Activated CD4-positive, alpha-beta T cell treated with anti-CD3 and anti-CD28 coated beads, Interleukin-2, amount 10 ng/mL, durations not matched to agents 24 days and 14 days (primary cell): ENCODE measurements around the gene PPP1R16B. TPM values are rescaled to one million over a fixed set of nuclear protein-coding genes. Genes with fewer than 3 reads are reported as not detected.
"Not testable (repeated sequence)": the region's sequence is repeated elsewhere in the genome, so short reads cannot be mapped to it uniquely, and the experiment has no call there.

Experiments
- DNase-seq: peaks from one replicate; pipeline ENCODE4 v3.0.0; 2022
- H3K27ac Mint-ChIP-seq: one replicate; pipeline ENCODE4 v1.8.0; 2022; ENCODE audit warnings: mild to moderate bottlenecking, mixed read lengths
- H3K27me3 Mint-ChIP-seq: one replicate; pipeline ENCODE4 v1.8.0; 2022; ENCODE audit warnings: mixed read lengths
- H3K36me3 Mint-ChIP-seq: one replicate; pipeline ENCODE4 v1.8.0; 2022; ENCODE audit warnings: low read depth, mild to moderate bottlenecking, mixed read lengths
- H3K4me1 Mint-ChIP-seq: one replicate; pipeline ENCODE4 v1.8.0; 2021; ENCODE audit warnings: mixed read lengths
- H3K4me3 Mint-ChIP-seq: one replicate; pipeline ENCODE4 v1.8.0; 2022; ENCODE audit warnings: mild to moderate bottlenecking, moderate library complexity, mixed read lengths
- H3K9me3 Mint-ChIP-seq: one replicate; pipeline ENCODE4 v1.8.0; 2021; ENCODE audit warnings: mixed read lengths
- intact Hi-C: fragments of 100-400 bp; cut with micrococcal nuclease; formaldehyde crosslinking; loops from one replicate; pipeline ENCODE4 v1.15.1; 2023
- total RNA-seq: library from RNA; stranded (reverse); gene quantifications from 2 replicates; pipeline ENCODE4 v1.2.3, GENCODE V29; 2022

Gene PPP1R16B
- total RNA-seq, 1 donor from 2014 or later, result 133 TPM

DNA sequence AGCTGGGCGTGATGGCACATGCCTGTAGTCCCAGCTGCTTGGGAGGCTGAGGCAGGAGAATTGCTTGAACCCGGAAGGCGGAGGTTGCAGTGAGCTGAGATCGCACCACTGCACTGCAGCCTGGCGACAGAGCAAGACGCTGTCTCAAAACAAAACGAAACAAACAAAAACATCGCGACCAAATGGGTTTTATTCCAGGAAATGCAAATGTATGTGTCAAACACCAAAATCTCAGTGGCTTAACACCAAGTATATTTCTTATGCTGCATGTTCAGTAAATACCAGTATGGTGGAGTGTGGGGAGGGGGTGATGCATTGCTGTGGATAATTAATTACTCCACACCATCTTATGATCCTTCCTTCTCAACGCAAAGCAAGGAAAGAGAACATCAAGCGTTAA, 29.1 kb upstream of the PPP1R16B start:
- intact Hi-C loops, result no loop called here
- Mint-ChIP-seq H3K27me3 (no peaks in the 10 kb centered on the region), H3K4me3 (no peak overlapping the region), H3K36me3 (peaks cover 42% of the 10 kb centered on the region), H3K4me1 (peaks cover 9% of the 10 kb centered on the region), H3K27ac (no peak overlapping the region), H3K9me3 (peaks cover 7% of the 10 kb centered on the region)
- DNase-seq, result no peak

DNA sequence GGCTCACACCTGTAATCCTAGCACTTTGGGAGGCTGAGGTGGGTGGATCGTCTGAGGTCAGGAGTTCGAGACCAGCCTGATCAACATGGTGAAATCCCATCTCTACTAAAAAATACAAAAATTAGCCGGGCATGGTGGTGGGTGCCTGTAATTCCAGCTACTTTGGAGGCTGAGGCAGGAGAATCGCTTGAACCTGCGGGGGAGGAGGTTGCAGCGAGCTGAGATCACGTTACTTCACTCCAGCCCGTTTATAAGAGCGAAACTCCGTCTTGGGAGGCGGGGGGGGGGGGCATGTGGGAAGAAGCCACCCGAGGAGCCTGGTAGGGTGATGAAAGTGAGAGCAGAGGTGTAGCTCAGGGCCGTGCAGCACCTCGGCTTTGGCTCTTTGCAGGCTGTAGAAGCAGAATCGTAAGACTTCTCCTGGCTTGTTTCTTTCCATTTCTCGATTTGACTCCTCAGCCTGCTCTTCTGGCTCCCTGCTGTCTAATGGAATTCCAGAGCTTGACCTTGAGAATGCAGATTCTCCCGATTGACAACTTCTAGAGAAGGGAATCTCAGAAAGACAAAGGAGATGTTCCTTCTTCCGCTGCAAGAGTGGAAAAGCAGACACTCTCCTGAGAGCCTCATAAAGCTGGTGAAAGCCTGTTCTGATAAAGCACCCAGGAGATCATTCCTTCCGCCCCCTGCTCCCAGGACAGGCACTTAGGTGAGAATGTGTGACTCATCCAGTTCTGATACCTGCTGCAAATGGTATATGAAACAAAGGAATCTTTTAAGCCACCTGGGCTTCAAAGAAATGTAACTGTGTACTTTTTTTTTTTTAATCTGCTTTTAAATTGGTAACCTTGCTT, 26.0 kb upstream of the PPP1R16B start:
- H3K4me1 Mint-ChIP-seq, result peaks cover 9% of the 10 kb centered on the region
- no peak overlapping the region for H3K4me3 Mint-ChIP-seq
- H3K9me3 Mint-ChIP-seq, result no peaks in the 10 kb centered on the region
- no peak for DNase-seq
- H3K27me3 Mint-ChIP-seq, result no peaks in the 10 kb centered on the region
- intact Hi-C loops, result no loop called here
- peaks cover 17% of the 10 kb centered on the region for H3K36me3 Mint-ChIP-seq
- H3K27ac Mint-ChIP-seq, result no peak overlapping the region

DNA sequence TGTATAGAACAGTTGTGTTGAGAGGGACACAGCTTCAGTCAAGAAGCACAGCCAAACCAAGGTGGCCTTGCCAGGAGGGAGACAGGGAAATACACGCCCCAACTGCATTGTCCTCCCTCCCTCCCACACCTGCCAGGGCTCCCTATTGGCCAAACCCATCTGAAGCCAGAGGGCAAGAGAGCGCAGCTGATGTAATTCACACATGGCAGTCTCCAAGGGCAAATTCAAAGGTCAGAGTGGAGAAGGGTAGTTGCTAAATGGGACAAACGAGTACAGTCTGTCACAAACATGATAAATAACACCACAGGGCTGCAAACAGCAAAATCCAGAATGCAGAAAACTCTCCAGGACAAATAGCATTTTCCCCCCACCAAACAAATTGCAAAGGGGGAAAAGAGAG, 23.2 kb upstream of the PPP1R16B start:
- H3K4me1 Mint-ChIP-seq, result peaks cover 6% of the 10 kb centered on the region

DNA sequence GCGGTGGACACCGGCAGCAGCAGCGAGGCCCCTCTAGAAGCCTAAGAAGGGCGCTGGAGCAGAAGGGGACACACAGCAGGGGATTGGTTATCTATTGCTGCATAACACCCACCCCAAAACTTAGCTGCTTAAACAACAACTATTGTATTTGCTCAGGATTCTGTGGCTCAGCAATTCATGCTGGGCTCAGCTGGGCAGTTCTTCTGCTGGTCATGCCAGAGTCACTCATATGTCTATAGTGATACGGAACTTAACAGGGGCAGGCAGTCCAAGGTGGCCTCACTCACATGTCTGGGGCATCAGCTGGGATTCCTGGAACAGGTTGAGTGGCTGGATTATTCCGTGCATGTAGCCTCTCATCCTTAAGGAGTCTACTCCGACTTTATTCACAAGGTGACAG, 17.6 kb upstream of the PPP1R16B start:
- intact Hi-C loops, result no loop called here
- H3K9me3 Mint-ChIP-seq, result no peaks in the 10 kb centered on the region
- H3K4me3 Mint-ChIP-seq, result no peak overlapping the region
- peaks cover 9% of the 10 kb centered on the region for H3K4me1 Mint-ChIP-seq
- DNase-seq, result no peak
- H3K36me3 Mint-ChIP-seq, result no peaks in the 10 kb centered on the region
- H3K27ac Mint-ChIP-seq, result no peak overlapping the region
- no peaks in the 10 kb centered on the region for H3K27me3 Mint-ChIP-seq

More for the DNA sequence above, 23.2 kb upstream of the PPP1R16B start:
- no peak overlapping the region for H3K27ac Mint-ChIP-seq
- peaks cover 4% of the 10 kb centered on the region for H3K36me3 Mint-ChIP-seq
- H3K27me3 Mint-ChIP-seq, result no peaks in the 10 kb centered on the region
- intact Hi-C loops, result no loop called here
- DNase-seq, result no peak
- no peaks in the 10 kb centered on the region for H3K9me3 Mint-ChIP-seq
- H3K4me3 Mint-ChIP-seq, result no peak overlapping the region

DNA sequence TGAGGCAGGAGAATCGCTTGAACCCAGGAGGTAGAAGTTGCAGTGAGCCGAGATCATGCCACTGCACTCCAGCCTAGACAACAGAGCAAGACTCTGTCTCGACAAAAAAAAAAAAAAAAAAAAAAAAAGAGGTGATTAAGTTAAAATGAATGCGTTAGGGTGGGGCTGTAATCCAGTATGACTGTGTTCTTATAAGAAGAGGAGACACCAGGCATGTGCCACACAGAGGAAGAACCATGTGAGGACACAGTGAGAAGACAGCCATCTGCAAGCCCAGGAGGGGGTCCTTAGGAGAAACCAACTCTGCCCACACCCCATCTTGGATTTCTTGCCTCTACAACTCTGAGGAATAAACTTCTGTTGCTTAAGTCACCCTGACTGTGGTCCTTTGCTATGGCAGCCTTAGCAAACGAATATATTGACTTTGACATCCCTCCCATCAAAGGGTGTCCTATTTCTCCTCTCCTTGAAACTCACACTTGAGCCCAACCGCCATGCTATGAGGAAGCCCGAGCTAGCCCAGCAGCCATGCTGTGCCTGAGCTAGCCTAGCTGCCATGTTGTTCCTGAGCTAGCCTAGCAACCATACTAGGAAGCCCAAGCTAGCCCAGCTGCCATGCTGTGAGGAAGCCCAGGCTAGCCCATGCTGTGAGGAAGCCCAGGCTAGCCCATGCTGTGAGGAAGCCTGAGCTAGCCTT, 15.8 kb upstream of the PPP1R16B start:
- intact Hi-C loops, result loop anchor here (5.0 kb wide), 1 partner anchor 57 kb away; no protein-coding TSS in a partner anchor
- DNase-seq, result no peak
- Mint-ChIP-seq H3K36me3 (no peaks in the 10 kb centered on the region), H3K9me3 (no peaks in the 10 kb centered on the region), H3K27ac (no peak overlapping the region), H3K4me1 (peaks cover 13% of the 10 kb centered on the region), H3K4me3 (no peak overlapping the region), H3K27me3 (no peaks in the 10 kb centered on the region)

DNA sequence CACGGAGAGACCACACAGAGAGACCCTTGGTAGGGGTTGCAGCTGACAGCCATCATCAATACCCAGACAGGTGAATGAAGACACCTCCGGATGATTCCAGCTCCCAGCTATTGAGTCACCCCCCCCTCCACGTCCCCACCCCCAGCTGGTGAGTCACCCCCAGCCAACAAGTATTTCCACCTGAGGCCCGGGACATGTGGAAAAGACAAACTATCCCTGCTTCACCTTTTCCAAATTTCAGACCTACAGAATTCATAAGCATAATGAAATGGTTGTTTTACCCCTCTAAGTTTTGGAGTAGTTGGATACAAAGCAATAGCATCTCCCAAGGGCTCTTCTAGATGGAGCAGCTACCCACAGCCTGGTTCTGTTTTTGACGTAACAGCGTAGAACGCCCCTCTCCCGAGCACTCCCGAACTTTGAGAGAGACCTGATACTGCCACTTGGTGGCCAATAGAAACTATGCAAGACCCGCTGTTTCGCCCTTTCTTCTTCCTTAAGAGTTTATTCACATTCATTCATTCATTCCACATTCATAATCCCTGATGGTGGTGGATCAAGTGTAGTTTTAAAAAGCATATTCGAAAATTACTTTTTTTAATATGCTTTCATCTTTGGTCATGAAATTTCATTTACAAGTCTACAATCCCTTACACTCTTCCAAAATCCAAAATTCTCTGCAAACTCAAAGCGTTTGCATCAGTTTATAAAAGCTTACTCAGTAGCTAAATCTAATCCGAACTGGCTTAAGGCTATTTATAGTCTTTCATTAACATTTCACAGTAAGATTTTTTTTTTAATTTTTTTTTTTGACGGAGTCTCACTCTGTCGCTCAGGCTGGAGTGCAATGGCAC, 15.1 kb upstream of the PPP1R16B start:
- H3K4me1 Mint-ChIP-seq, result peaks cover 13% of the 10 kb centered on the region
- peak; percentile 84 for DNase-seq
- no peaks in the 10 kb centered on the region for H3K36me3 Mint-ChIP-seq
- intact Hi-C loops, result loop anchor here (5.0 kb wide), 1 partner anchor 58 kb away; no protein-coding TSS in a partner anchor
- H3K27me3 Mint-ChIP-seq, result no peaks in the 10 kb centered on the region
- H3K9me3 Mint-ChIP-seq, result no peaks in the 10 kb centered on the region
- no peak overlapping the region for H3K4me3 Mint-ChIP-seq
- no peak overlapping the region for H3K27ac Mint-ChIP-seq

DNA sequence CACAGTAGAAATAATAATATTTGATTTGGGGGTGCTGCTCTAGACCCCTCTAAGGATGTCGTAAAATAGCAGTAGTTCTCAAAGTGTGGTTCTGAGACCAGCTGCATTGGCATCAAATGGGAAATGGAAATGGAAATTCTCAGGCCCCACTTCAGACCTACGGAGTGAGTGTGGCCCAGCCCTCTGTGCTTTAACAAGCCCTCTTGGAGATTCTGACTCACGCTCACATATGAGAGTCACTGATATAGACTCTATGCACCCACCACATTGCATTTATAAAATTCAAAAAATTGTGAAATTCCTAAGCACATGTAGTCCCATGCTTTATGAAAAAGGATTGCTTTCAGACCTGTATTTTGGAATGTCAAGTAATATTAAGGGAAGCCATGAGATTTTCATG, 14.2 kb upstream of the PPP1R16B start:
- Mint-ChIP-seq H3K9me3 (no peaks in the 10 kb centered on the region), H3K4me1 (peaks cover 13% of the 10 kb centered on the region), H3K27ac (peak overlapping the region; percentile 62), H3K36me3 (no peaks in the 10 kb centered on the region), H3K4me3 (no peak overlapping the region), H3K27me3 (no peaks in the 10 kb centered on the region)
- DNase-seq, result no peak
- intact Hi-C loops, result loop anchor here (5.0 kb wide), 1 partner anchor 59 kb away; no protein-coding TSS in a partner anchor

DNA sequence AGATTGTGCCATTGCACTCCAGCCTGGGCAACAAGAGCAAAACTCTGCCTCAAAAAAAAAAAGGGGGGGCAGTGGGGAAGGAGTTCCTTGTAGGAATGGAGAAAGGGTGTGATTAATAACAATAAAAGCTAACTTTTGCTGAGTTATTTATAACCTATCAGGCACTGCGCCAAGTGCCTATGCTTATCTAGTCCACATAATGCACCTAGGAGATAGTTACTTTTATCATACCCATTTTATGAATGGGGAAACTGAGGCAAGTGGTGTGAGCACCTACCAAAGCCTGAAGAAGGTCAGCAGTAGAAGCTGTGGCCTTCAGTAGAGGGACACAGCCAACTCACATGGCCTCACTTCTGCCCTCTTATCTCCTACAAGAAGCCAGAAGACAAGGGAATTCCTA, 13.6 kb upstream of the PPP1R16B start:
- no peaks in the 10 kb centered on the region for H3K27me3 Mint-ChIP-seq
- no peak overlapping the region for H3K4me3 Mint-ChIP-seq
- no peak for DNase-seq
- no peaks in the 10 kb centered on the region for H3K36me3 Mint-ChIP-seq
- peaks cover 13% of the 10 kb centered on the region for H3K4me1 Mint-ChIP-seq
- intact Hi-C loops, result loop anchor here (5.0 kb wide), 1 partner anchor 60 kb away; no protein-coding TSS in a partner anchor
- H3K27ac Mint-ChIP-seq, result no peak overlapping the region
- no peaks in the 10 kb centered on the region for H3K9me3 Mint-ChIP-seq

DNA sequence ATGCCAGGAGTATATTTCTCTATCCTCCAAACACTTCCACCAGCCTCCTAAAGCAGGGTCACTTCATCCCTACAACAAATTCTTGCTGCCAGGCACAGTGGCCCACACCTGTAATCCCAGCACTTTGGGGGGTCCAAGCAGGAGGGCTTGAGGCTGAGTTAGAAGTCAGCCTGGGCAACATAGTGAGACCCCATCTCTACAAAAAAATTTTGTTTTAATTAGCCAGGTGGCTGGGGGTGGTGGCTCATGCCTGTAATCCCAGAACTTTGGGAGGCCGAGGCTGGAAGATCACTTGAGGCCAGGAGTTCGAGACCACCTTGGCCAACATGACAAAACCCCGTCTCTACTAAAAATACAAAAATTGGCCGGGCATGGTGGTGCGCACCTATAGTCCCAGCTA, 11.4 kb upstream of the PPP1R16B start:
- not testable (repeated sequence) for H3K9me3 Mint-ChIP-seq
- intact Hi-C loops, result loop anchor here (5.0 kb wide), 1 partner anchor 62 kb away; no protein-coding TSS in a partner anchor

DNA sequence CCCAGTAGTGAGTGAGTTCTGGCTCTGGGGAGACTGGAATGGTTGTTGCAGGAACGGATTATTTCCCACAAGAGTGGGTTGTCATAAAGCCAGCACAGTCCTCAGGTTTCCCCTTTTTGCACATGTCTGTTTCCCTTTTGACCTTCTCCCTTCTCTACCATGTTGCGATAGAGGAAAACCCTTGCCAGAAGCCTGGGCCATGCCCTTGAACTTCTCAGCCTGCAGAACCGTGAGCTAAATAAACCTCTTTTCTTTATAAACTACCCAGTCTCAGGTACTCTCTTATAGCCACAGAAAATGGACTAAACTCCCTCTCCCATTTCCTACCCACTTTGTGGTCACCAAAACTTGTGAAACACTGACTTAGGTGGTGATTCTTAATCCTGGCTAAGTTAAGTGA, 7.2 kb upstream of the PPP1R16B start:
- Mint-ChIP-seq H3K4me1 (peaks cover 23% of the 10 kb centered on the region), H3K4me3 (no peak overlapping the region), H3K9me3 (peaks cover 6% of the 10 kb centered on the region), H3K27me3 (no peaks in the 10 kb centered on the region), H3K36me3 (peaks cover 9% of the 10 kb centered on the region), H3K27ac (no peak overlapping the region)
- no peak for DNase-seq
- intact Hi-C loops, result no loop called here

More for the DNA sequence above, 11.4 kb upstream of the PPP1R16B start:
- not testable (repeated sequence) for H3K27me3 Mint-ChIP-seq, H3K4me3 Mint-ChIP-seq, H3K36me3 Mint-ChIP-seq, DNase-seq, H3K27ac Mint-ChIP-seq
- peaks cover 22% of the 10 kb centered on the region for H3K4me1 Mint-ChIP-seq

DNA sequence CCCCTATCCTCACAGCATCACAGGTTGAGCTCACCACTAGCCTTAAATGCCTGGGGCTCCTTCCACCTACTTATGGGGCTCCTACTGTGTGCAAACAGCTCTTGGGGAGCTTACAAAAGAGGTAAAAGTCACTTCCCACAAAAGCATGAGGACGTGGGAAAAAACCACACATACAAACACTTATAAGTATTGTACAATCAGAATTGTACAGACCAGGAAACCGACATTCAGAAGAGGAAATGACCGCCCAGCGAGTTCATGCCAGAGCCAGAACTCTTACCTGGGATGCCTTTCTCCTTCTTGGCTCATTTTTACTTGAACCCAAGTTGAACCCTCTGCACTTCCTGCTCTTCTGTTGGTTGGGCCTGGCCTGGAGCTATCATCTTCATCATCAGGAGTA, 6.3 kb upstream of the PPP1R16B start:
- Mint-ChIP-seq H3K4me3 (peak overlapping the region; percentile 32), H3K4me1 (peaks cover 29% of the 10 kb centered on the region), H3K27ac (peak overlapping the region; percentile 61), H3K27me3 (no peaks in the 10 kb centered on the region), H3K36me3 (peaks cover 9% of the 10 kb centered on the region), H3K9me3 (peaks cover 6% of the 10 kb centered on the region)
- intact Hi-C loops, result no loop called here
- no peak for DNase-seq

DNA sequence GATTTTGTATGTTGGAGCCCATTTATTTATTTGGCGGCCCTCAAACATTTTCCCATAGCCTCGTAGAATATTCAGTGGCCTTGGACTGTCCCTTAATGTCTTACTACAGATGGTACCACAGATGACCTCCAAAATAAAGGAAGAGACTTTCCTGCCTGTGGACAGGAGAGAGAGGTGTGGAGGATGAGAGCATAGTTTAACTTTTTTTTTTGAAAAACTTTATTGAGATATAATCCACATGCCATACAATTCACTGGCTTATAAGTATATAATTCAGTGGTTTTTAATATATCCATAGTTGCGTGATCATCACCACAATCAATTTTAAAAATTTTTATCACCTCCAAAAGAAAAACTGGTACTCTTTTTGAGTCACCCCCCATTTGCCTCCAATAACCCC, 4.6 kb upstream of the PPP1R16B start:
- Mint-ChIP-seq H3K4me1 (peaks cover 40% of the 10 kb centered on the region), H3K9me3 (peaks cover 6% of the 10 kb centered on the region), H3K27ac (no peak overlapping the region), H3K4me3 (no peak overlapping the region), H3K27me3 (no peaks in the 10 kb centered on the region), H3K36me3 (peaks cover 10% of the 10 kb centered on the region)
- intact Hi-C loops, result no loop called here
- no peak for DNase-seq

DNA sequence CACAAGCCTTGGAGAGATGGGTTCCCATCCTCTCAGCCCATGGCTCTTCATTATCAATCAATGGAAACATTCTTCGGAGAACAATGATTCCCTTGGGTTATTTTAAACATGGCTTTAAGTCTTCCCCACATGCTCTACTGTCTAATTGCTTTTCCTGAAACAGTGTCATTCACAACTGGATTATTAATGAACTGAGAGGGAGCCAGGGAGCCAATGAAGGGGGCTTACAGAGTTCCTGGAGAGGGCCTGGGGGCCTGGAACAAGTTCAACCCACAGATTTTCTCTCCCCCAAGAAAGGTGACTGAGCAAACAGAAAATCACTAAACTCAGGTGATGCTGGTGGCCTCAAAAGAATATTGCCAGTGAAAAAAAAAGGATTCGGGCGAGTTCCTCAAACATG, 1.3 kb upstream of the PPP1R16B start:
- Mint-ChIP-seq H3K4me1 (peaks cover 45% of the 10 kb centered on the region), H3K9me3 (no peaks in the 10 kb centered on the region), H3K27ac (peak overlapping the region; percentile 96), H3K4me3 (peak overlapping the region; percentile 89), H3K36me3 (peaks cover 23% of the 10 kb centered on the region), H3K27me3 (no peaks in the 10 kb centered on the region)
- peak; percentile 63 for DNase-seq
- intact Hi-C loops, result loop anchor here (2.0 kb wide), 4 partner anchors 19 to 55 kb away; partner anchors contain the start of gene ACTR5
